Hypothalamus (tissue), 51 donors: ENCODE data around the gene TEPSIN.

Experiments
- DNase-seq, 51 donors: peaks; one replicate each; lab custom pipeline; 2025; lab: John Stamatoyannopoulos, UW

Gene TEPSIN

DNA sequence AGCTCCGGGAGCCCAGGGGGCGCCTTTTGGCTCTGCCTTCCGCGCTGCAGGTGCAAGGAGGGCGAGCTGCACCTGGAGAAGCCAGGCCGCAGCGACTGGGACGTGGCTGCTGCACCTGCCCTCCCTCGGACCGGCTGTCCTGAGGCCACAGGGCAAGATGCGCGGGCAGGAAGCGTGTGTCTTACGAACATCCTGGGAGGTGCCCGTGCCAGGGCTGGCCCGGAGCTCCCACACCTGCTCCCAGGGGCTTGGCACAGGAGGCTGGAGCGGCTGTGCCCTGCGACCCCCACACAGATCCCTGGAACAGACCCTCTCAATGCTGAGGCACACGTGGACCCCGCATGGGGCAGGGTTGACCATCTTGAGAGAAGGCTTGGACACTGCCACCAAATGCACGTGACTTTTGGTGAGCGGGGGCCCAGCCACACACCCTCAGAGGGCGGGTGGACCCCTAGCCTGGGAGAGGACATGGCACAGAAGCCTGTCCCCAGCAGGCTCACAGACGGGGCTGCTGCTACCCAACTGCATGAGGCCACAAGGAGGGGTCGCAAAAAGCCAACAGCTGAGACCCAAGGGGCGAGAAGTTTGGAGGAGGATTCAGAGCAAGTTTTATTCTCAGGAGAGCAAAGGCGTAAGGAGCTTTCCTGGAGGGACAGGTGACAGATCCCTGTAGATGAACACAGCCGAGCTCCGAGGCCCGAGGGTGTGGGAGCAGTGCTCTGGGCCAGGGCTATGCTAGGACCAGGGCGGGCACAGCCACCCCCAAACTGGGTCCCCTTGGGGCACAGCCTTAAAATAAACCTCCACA, 11.6 kb upstream of the TEPSIN start:
- no peak for DNase-seq

DNA sequence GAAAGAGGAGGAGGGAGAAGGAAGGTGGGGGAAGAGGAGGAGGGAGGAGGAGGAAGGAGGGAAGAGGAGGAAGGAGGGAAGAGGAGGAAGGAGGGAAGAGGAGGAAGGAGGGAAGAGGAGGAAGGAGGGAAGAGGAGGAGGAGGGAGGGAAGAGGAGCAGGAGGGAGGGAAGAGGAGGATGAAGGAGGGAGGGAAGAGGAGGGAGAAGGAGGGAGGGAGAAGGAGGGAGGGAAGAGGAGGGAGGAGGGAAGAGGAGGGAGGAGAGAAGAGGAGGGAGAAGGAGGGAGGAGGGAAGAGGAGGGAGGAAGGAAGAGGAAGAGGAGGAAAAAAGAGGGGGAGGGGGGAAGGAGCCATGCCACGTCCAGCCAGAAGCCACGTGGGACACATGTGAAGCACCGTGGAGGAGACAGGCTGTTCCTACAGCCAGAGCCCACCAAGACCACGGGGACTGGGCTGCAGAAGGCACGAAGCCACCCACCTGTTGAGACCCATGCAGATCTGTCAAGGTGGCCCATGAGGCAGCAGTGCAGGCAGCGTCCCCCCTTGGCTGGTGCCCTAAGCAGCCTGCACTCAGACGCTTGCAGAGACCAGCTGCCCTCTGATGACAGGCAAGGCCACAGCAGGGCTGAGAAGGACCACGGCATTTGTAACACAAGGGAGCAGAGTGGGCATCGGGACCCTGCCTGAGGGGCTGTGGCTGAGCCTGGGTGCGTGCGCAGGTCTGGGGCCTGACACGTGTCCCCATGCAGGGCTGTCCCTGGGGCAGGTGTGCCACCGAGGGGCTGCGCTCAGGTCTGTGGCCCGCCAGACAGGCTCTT, 10.6 kb upstream of the TEPSIN start:
- DNase-seq = no peak

DNA sequence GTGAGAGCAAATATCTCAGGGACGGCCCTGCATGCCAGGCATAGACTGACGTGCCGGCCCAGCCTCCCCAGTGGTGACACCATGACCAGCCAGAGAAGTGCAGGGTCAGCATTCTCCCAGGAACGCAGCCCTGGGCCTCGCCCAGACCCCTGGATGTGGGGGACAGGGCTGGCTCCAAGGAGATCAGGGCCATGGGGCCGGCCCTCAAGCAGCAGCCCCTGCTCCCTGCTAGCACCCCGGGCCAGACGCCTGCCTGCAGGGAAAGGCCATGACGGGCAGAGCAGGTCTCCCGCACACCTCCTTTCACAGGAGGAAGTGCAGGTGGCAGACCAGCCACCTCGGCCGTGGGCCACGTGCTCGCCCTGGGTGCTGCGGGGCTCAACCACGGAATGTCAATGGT, 9.8 kb upstream of the TEPSIN start:
- no peak for DNase-seq

DNA sequence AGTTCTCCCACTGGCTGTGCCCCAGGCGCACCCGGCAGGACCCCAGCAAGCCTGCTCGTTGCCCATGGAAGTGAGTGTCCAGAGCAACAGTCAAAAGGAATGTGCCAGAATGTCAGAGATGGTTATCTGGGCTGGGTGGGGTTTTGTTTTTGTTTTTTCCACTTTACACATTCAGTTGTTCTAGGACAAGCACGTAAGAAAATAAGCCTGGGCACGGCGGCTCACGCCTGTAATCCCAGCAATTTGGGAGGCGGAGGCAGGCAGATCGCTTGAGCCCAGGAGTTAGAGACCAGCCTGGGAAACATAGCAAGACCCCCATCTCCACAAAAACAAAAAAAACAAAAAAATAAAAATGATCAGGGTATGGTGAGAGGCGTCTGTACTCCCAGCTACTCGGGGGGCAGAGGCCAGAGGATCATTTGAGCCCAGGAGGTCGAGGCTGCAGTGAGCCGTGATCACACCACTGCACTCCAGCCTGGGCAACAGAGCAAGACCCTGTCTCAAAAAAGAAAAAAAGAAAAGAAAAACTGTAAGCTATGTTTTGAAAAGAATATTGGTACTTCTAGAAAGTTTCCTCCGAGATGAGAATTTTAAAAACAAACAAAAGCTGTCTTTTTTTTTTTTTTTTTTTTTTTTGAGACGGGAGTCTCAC, 8.6 kb upstream of the TEPSIN start:
- no peak for DNase-seq

DNA sequence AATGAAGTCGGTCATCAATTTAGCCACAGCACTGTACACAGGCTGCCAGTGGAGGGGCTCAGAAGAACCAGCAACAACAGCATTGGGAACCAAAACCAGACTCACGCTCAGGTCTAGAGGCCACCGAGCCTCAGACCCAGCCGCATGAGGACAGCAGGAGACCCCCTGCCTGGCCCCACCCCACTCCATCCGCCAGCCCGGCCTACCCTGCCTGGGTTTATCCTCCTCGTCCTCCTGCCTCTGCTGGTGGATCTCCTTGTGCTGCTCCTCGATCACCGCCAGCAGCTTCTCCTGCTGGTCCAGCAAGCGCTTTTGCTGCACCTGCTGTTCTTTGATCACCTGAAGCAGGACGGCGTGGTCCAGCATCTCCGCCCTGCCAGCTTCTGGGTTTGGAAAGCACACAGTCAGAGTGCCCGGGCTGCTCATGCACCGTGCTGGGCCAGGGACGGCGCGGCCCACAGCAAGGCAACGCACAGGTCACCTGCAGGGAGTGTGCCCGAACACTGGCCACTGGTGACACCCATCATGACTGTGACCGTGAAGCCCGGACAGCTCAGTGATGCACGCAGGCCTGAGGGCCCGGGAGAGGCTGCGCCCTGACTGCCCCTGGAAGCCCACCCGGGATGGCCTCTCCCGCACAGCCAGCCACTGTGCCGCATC, 8.0 kb upstream of the TEPSIN start:
- no peak for DNase-seq

DNA sequence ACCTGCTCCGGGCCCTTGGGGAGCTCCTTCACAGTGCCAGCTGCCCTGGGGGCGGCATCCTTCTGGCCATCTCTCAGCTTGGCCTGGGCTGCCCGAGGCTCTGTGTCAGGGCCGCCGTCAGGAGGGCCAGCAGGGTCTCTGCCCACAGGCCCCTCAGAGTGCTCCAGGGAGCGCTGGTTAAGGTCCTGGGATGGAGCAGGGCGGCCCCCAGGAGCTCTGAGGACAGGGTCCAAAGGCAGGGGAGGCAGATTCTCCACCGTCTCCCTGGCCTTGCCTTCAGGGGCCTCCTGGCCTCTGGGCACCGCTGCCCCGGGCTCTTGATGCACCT, 7.5 kb upstream of the TEPSIN start:
- DNase-seq = no peak

DNA sequence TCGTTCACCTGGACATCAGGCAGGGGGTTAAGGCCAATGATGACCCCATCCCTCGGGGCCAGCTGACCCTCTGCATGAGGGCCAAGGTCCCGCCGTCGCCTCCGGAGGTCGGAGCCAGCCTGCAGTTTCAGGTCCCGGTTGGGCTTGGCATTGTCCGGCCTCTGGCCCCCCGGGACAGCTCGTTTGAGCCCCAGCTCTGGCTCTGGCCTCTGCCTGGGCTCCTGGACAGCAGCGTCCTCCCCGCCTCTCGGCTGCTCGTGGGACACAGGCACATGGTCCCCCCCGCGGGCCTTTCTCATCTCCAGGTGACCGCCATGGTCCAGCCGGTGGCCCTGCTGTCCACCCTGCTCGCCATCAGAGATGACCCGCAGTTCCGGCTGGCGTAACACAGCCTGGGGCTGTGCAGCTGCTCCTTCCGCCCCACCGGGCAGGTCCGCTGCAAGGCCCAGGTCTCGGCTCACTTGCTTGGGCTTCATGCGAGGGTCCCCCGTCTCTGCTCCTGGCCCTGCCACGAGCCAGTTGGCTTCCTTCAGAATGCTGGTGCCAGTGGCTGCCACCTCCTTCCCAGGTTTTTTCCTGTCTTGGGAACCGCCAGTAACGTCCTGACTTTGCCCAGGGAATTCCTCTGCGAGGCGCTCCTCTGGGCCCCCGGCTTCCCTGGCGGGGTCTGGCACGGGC, 6.9 kb upstream of the TEPSIN start:
- DNase-seq = no peak

DNA sequence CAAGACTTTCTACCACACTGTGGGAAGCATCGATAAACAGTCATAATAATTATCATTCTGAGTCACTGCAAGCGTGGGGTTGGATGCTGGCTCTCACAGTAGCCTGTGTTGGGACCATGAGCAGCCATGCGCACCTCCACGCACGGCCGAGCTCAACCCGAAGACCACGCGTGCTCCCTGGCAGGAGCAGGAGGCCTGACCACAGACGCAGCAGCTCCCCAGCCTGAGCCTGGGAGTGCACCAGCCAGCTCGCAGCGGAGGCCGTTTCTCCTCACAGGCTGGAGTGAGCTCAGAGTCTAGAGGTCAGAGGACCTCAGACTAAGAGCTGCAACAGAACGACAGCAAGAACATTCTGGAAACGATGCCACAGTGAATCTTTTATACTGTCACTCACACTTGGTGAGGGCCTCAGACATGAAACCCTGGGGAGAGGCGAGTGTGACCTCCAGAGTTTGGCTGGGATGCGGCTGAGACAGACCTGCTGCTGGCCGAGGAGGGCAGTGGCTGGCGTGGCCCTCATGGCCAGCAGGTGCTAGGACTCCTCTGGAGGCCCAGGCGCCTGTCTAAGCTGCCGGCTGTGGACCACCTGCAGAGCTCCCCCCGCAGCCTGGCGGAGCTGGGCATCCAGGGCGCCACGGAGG, 6.3 kb upstream of the TEPSIN start:
- no peak for DNase-seq

DNA sequence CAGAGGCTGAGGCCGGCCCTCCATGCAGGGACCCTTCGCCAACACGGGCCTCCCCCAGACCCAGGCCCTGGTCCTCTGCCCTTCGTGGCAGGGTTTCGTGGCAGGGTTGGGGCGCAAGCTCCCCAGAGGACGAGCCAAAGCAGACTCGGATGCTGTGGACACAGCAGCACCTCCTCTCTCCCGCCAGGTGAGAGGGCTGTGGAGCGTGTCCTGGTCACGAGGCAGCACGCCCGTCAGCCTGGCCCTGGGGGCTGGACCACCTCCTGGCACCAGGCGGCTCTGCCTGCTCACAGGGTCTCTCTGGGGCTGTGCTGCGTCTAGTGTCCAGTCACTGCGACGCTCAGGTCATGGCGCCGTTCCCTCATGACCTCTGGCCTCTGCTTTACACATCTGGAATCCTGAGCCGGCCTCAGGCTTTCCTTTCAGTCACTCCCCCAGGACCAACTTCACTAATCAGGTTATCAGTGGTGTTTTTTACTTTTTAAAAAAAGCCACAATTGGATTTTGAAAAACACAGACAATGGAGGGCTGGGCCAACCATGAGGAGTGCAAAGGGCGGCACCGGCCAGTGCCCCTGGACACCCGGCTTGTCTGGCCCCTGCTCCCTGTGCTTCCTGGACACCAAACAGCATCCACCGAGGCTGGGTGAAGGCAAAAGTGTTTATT, 5.6 kb upstream of the TEPSIN start:
- no peak for DNase-seq

DNA sequence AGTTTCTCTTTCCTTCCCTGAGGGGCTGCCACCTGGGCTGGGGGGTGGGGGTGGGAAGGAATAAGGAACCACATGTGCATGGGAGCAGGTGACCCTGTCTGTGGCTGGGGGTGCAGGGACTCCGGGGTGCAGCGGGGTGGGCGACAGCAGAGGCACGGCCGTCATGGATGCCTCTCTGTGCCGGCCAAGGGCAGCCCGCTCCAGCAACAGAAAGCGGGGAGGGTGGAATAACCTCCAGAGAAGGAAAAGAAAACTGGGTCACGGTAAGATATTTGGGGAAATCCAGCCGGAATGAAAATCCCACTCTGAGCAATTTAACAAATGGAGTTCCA, 4.4 kb upstream of the TEPSIN start:
- DNase-seq = no peak

DNA sequence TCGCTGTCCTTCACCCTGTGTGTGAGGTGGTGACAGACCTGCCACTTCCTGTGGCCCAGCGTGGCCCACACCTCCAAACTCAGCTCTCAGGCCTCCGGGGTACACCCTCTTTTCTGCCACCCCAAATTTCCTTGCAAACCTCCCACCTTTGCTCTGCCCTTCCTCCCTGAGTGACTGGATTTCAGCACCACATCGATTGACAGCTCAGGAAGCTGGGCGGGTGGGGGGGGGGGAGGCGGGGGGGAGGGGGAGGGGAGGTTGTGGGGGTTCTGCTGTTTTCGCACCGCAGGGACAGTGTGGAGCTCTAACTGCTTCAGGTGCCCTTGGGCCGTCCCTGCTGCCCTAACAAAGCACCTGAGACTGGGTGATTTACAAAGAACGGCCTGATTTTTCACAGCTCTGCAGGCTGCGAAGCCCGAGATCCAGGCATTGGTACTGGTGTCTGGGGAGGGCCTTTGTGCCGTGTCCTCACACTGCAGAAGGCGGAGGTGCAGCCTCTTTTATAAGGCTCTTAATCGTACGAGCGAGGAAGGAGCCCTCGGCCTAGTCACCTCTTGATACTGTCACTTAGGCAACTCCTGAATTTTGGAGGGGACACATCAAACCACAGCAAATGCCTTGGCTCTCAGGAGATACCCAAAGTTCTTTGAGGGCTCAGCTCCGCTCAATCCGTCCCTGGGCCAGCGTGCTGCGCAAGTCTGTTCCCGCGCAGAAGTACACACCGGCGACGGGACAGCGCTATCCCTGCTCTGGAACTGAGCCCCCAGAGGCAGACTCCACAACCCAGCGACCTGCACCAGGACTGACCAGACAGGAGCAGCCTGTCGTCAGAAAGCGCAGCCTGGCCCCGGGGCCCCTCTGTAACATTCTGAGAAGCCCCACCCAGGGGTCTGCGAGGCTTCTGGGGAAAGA, 3.8 kb upstream of the TEPSIN start:
- peak in 1 of 51 donors; percentile 9 for DNase-seq

DNA sequence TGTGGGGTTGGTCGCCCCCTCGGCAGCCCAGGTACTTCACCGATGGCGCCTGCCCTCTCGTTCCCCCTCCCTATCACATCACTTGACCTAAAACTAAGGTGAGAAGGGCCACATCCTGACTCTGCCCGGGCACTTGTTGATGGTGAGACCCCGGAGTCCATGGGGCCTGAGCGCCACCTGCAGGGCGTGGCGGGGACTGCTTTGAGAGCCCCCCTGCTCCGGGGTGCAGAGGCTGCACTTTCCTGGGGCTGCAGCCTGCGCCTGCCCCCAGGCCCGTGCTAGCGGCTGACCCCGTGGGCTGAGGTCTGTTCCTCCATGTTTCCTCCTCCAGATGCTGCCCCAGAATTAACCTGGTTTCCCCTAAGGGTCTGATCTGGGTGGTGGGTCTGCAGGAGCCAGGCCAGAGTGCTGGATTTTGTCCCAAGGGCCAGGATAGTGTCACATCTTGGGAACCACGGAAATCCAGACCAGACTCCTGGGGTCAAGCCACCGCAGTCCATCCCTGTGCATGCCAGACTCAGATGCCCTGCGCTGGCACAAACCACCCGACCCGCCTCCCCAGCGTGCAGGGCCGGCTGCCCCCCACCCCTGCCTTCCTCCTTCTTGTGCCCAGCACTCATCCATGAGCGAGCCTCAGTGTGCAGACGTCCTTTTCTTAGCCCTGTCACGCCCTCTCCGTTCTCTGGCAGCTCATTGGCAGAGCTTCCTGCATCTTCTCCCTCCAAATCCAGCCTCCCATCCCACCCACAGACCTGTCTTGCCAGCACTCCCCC, 3.0 kb upstream of the TEPSIN start:
- peak in 30 of 51 donors; percentile 4 to 72 (median 26) for DNase-seq

DNA sequence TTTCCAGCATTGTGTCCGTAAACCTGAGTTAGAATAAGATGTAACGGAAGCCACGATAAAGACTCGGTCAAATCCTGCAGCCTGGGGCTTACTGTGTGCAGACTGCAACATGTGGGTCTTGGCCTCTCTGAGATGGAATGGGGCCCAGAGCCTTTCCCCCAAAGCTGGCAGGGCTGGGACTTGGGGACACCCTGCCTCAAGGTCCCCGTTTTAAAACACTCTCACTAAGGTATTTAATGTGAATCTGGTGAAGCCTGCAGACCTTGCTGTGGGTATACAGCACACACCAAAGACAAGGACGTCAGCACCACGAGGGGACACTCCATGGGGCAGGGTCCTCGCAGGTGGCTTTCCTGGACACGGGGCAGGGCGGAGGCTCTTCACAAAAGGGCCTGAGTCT, 2.3 kb upstream of the TEPSIN start:
- DNase-seq = no peak

DNA sequence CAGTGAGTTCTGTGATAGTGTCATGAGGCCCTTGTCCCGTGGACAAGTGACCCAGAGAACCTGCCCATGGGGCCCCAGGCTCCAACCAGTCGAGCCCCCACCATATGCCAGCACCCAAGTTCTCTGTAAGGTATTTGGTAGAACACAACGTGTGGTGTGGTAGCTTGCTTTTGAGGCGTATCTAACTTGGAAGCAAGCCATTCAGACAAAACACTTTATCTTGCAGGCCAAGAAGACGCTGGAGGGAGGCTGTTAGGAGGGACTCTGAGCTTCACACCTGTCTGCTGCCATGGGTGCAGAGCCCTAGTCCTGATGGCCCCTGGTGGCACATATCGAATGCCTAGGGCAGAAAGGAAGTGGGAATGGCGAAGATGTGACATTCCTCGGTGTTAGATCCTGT, 1.9 kb upstream of the TEPSIN start:
- DNase-seq = no peak

DNA sequence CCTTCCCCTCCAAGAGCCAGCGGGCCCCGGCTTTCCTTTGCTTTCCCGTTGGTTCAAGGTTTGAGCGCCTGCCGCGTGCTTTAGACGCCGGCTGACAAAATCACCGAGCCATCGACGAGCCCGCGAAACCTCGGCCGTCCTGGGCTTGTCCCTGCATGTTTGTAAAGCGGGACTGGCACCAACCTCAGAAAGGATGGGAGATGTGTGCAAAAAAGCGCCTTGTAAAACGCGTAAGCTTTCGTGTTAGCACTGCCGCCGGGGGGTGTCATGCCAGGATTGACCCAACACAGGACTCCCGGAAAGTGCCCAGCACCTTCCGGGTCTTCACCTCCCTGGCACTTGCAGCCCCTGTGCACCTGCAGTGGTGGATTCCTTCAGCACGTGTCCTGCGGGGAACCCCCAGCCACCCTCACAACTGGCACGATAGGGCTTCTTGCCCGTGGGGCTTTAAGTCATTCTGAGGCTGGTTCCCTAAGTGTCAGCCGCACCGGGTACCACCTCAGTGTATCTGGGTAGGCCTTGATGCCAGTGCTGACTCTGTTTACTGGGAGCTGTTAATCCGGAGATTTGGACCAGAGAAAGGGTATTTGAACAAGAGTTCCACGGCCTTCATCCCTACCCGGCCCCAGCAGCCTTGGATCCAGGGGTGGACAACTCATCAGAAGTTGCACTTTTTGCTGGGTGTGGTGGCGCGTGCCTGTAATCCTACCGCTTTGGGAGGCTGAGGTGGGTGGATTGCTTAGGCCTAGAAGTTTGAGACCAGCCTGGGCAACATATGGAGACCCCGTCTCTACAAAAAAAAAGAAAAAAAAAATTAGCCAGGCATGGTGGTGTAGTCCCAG, 1.1 kb upstream of the TEPSIN start:
- peak in 4 of 51 donors; percentile 37 to 59 (median 55) for DNase-seq

DNA sequence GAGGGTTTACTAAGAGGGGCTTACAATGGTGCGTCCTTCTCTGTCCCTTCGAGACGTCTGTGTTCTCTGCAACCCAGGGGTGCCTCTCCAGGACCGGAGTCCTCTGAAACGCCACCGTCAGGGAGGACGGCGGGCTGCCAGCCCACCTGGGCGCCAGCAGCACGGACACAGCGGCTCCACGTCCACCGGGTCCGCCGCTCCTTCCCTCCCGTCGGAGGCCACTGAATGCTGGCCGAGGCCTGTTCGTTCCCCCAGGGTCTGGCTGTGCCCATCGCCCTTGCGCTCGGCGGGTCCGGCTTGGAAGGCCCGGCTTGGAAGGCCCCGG, 403 bp downstream of the TEPSIN start:
- DNase-seq = no peak
